CD14-positive monocyte (primary cell): ENCODE results near the gene ZSCAN32. TPM values are rescaled to one million over a fixed set of nuclear protein-coding genes. Genes with fewer than 3 reads are reported as not detected.

Experiments
- DNase-seq, 3 donors: peaks; one replicate each; pipeline ENCODE4 v3.0.0-alpha.2; 2011 to 2022
- H2AFZ ChIP-seq: 2 replicates; pipeline ENCODE4 v1.6.0; 2012; ENCODE audit warnings: mild to moderate bottlenecking, low read depth, low read length, inconsistent platforms; ENCODE audit not compliant: insufficient read depth, poor library complexity, severe bottlenecking
- H3K27ac ChIP-seq, 2 donors: 1 replicate in 1 of 2; 2 replicates in 1 of 2; pipeline ENCODE4 v1.5.1; 2012 to 2013; ENCODE audit warnings: low read length in 2 of 2, control low read depth in 1 of 2, inconsistent platforms in 1 of 2, low read depth in 1 of 2, mild to moderate bottlenecking in 1 of 2
- H3K27me3 ChIP-seq, 2 donors: one replicate each; pipeline versions ENCODE4 v1.6.0 to v1.6.1; 2011 to 2013; ENCODE audit warnings: low read length in 2 of 2; ENCODE audit not compliant: control insufficient read depth in 2 of 2, insufficient read depth in 2 of 2
- H3K36me3 ChIP-seq, 2 donors: replicated peaks in 1 of 2; 1 replicate in 1 of 2; 2 replicates in 1 of 2; pipeline versions ENCODE4 v1.5.1 to v1.6.1; 2012 to 2013; ENCODE audit warnings: low read length in 2 of 2, control low read depth in 1 of 2, inconsistent platforms in 1 of 2, mild to moderate bottlenecking in 1 of 2; ENCODE audit not compliant: insufficient read depth in 2 of 2, control insufficient read depth in 1 of 2
- H3K4me1 ChIP-seq, 2 donors: 1 replicate in 1 of 2; 2 replicates in 1 of 2; pipeline versions ENCODE4 v1.5.1 to v1.6.1; 2012 to 2013; ENCODE audit warnings: low read length in 2 of 2, control low read depth in 1 of 2, inconsistent platforms in 1 of 2, mild to moderate bottlenecking in 1 of 2, moderate library complexity in 1 of 2; ENCODE audit not compliant: insufficient read depth in 2 of 2, control insufficient read depth in 1 of 2
- H3K4me2 ChIP-seq: replicated peaks from 2 replicates; pipeline ENCODE3; 2012; ENCODE audit warnings: low read length, moderate library complexity, mild to moderate bottlenecking; ENCODE audit not compliant: poor library complexity, severe bottlenecking; ENCODE audit errors: extremely low read depth
- H3K4me3 ChIP-seq, 3 experiments: fragments of 200-600 bp in 1 of 3; sonication (generic) in 1 of 3; replicated peaks in 1 of 3; 1 replicate in 2 of 3; 2 replicates in 1 of 3; pipeline ENCODE4 v1.5.1; 2011 to 2013; ENCODE audit warnings: low read length in 3 of 3, mild to moderate bottlenecking in 3 of 3, control low read depth in 2 of 3, low read depth in 2 of 3, inconsistent platforms in 1 of 3, moderate library complexity in 1 of 3
- H3K79me2 ChIP-seq: 2 replicates; pipeline ENCODE4 v1.6.0; 2012; ENCODE audit warnings: mild to moderate bottlenecking, control low read depth, inconsistent platforms, low read length, moderate library complexity; ENCODE audit not compliant: insufficient read depth
- H3K9ac ChIP-seq: 2 replicates; pipeline ENCODE4 v1.6.0; 2017; ENCODE audit warnings: low read length, mild to moderate bottlenecking; ENCODE audit not compliant: insufficient read depth, poor library complexity, severe bottlenecking
- H3K9me3 ChIP-seq, 2 donors: replicated peaks in 1 of 2; 1 replicate in 1 of 2; 2 replicates in 1 of 2; pipeline versions ENCODE4 v1.5.1 to v1.6.1; 2012 to 2013; ENCODE audit warnings: low read length in 2 of 2, control low read depth in 1 of 2; ENCODE audit not compliant: control insufficient read depth in 1 of 2, insufficient read depth in 1 of 2
- H4K20me1 ChIP-seq: 2 replicates; pipeline ENCODE4 v1.6.0; 2012; ENCODE audit warnings: mild to moderate bottlenecking, low read length, control low read depth, moderate library complexity; ENCODE audit not compliant: insufficient read depth
- H3K27ac Mint-ChIP-seq, 7 donors: one replicate each; pipeline ENCODE4 v1.8.0; 2020; ENCODE audit warnings: mild to moderate bottlenecking in 7 of 7, mixed read lengths in 7 of 7, moderate library complexity in 6 of 7, inconsistent platforms in 2 of 7
- H3K27me3 Mint-ChIP-seq, 3 donors: one replicate each; pipeline ENCODE4 v1.8.0; 2021 to 2022; ENCODE audit warnings: low read depth in 3 of 3, mild to moderate bottlenecking in 3 of 3, mixed read lengths in 3 of 3, moderate library complexity in 3 of 3, inconsistent platforms in 1 of 3
- H3K36me3 Mint-ChIP-seq, 2 donors: one replicate each; pipeline ENCODE4 v1.8.0; 2020; ENCODE audit warnings: mixed read lengths in 2 of 2, inconsistent platforms in 1 of 2, mild to moderate bottlenecking in 1 of 2
- H3K4me1 Mint-ChIP-seq: one replicate; pipeline ENCODE4 v1.8.0; 2020; ENCODE audit warnings: mild to moderate bottlenecking, mixed read lengths
- H3K4me3 Mint-ChIP-seq, 2 donors: one replicate each; pipeline ENCODE4 v1.8.0; 2020; ENCODE audit warnings: mild to moderate bottlenecking in 2 of 2, mixed read lengths in 2 of 2, moderate library complexity in 1 of 2
- H3K9me3 Mint-ChIP-seq, 7 donors: one replicate each; pipeline ENCODE4 v1.8.0; 2020 to 2022; ENCODE audit warnings: mixed read lengths in 7 of 7, mild to moderate bottlenecking in 6 of 7, moderate library complexity in 6 of 7, inconsistent platforms in 2 of 7
- WGBS: methylation state at CpG from one replicate; pipeline ENCODE4 v1.1.5; 2013; ENCODE audit warnings: missing lambda C conversion rate; ENCODE audit not compliant: insufficient coverage; 5-methylcytosine and 5-hydroxymethylcytosine counted together
- intact Hi-C, 2 donors: fragments of 100-400 bp; cut with micrococcal nuclease; formaldehyde crosslinking; loops; one replicate each; pipeline versions ENCODE4 v1.15.0 to v1.15.1; 2023
- polyA plus RNA-seq, 3 donors: library from polyadenylated mRNA; depleted of rRNA in 1 of 3; unstranded in 2 of 3; stranded (reverse) in 1 of 3; fragments of 300-500 nt in 2 of 3; fragments of >200 nt in 1 of 3; fragmentation: Illumina TruSeq in 2 of 3; gene quantifications; 1 replicate in 2 of 3; 2 replicates in 1 of 3; pipeline ENCODE4 v1.2.3, GENCODE V29; 2012 to 2021
- TF ChIP-seq, protein P1 (sequence below): fragments of 200-600 bp; IDR thresholded peaks from one replicate; pipeline ENCODE4 v1.8.0; 2022; ENCODE audit warnings: antibody characterized with exemption, mild to moderate bottlenecking

ZSCAN32 gene
- polyA plus RNA-seq, 3 donors: 5.7 to 7.7 (median 7.2) TPM

DNA sequence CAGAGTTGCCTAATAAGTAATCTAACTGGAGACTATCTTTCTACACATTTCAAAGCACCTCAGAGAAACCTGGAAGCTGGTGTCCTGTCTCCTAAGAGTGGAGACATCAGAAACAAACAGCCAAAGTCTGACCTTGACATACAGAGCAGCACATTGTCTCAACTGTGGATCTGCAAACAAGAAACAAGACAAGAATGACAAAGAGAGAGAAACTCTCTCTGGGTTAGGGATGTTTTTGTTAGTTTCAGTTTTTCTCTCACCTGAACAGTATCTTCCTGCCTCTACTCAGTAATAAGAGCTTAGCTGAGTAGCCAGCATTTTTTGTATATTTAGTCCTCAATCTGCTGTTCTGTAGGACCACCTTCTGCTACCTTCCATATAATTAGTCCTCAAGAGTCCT is 33.6 kb upstream of the ZSCAN32 start:
- intact Hi-C loops: no loop called here
- H3K9ac ChIP-seq: no peak overlapping the region
- peaks cover 7 to 8% of the 10 kb centered on the region in 2 donors for H3K4me1 ChIP-seq
- H3K27me3 Mint-ChIP-seq: peaks cover 4 to 29% (median 11%) of the 10 kb centered on the region in 3 donors
- peaks cover 9 to 41% of the 10 kb centered on the region in 2 donors for H3K36me3 ChIP-seq
- no peaks in the 10 kb centered on the region for H4K20me1 ChIP-seq
- H3K27me3 ChIP-seq: peaks cover 4 to 15% of the 10 kb centered on the region in 2 donors
- DNase-seq: no peak
- no peak overlapping the region for H3K27ac ChIP-seq
- H3K36me3 Mint-ChIP-seq: peaks cover 42 to 49% of the 10 kb centered on the region in 2 donors
- H3K9me3 Mint-ChIP-seq: peaks cover 21 to 68% (median 50%) of the 10 kb centered on the region in 7 donors
- H2AFZ ChIP-seq: no peak overlapping the region
- TF ChIP-seq, protein P1, sequence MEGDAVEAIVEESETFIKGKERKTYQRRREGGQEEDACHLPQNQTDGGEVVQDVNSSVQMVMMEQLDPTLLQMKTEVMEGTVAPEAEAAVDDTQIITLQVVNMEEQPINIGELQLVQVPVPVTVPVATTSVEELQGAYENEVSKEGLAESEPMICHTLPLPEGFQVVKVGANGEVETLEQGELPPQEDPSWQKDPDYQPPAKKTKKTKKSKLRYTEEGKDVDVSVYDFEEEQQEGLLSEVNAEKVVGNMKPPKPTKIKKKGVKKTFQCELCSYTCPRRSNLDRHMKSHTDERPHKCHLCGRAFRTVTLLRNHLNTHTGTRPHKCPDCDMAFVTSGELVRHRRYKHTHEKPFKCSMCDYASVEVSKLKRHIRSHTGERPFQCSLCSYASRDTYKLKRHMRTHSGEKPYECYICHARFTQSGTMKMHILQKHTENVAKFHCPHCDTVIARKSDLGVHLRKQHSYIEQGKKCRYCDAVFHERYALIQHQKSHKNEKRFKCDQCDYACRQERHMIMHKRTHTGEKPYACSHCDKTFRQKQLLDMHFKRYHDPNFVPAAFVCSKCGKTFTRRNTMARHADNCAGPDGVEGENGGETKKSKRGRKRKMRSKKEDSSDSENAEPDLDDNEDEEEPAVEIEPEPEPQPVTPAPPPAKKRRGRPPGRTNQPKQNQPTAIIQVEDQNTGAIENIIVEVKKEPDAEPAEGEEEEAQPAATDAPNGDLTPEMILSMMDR: no peak
- no peak overlapping the region for H3K4me3 Mint-ChIP-seq
- peaks cover 27 to 50% of the 10 kb centered on the region in 2 donors for H3K9me3 ChIP-seq
- no peak overlapping the region for H3K4me3 ChIP-seq
- H3K79me2 ChIP-seq: no peaks in the 10 kb centered on the region
- H3K27ac Mint-ChIP-seq: no peak overlapping the region
- H3K4me2 ChIP-seq: no peak overlapping the region
- peaks cover 8% of the 10 kb centered on the region for H3K4me1 Mint-ChIP-seq

DNA sequence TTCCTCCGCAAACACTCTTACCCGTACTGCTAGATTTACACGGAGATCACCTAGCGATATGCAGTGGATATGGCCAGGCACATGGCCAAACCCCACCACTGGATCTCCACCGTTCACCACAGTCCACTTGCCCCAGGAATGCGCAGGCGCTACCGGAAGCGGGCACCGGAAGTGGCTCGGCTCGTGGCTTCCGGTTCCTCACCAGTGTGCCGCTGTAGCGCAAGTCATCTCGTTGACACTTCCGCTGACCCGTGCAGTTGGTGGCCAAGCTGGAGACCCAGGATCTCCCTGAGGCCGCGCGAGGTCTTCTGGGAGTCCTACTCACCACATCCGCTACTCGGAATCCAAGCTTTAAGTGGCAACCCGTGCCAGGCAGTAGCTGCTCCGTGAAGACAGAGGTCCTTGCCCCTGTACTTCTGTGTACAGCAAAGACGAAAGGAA is 31.0 kb upstream of the ZSCAN32 start:
- H3K9ac ChIP-seq: no peak overlapping the region
- peak overlapping the region; percentile 44 for H2AFZ ChIP-seq
- TF ChIP-seq, protein P1: no peak
- peaks cover 4 to 15% of the 10 kb centered on the region in 2 donors for H3K27me3 ChIP-seq
- peak; percentile 24 to 43 (median 35) for DNase-seq
- H3K36me3 ChIP-seq: peaks cover 6 to 21% of the 10 kb centered on the region in 2 donors
- peak overlapping the region in 2 of 7 donors; percentile 13 to 21 for H3K27ac Mint-ChIP-seq
- H3K4me1 ChIP-seq: peaks cover 7 to 8% of the 10 kb centered on the region in 2 donors
- peak overlapping the region; percentile 60 for H3K4me2 ChIP-seq
- H3K27ac ChIP-seq: no peak overlapping the region
- peaks cover 26 to 37% of the 10 kb centered on the region in 2 donors for H3K9me3 ChIP-seq
- no peaks in the 10 kb centered on the region for H4K20me1 ChIP-seq
- peaks cover 3 to 24% (median 4%) of the 10 kb centered on the region in 3 donors for H3K27me3 Mint-ChIP-seq
- peak overlapping the region; percentile 48 to 63 for H3K4me3 Mint-ChIP-seq
- peak overlapping the region in 1 of 3 experiments; percentile 64 for H3K4me3 ChIP-seq
- H3K9me3 Mint-ChIP-seq: peaks cover 19 to 66% (median 41%) of the 10 kb centered on the region in 7 donors
- H3K4me1 Mint-ChIP-seq: peaks cover 8% of the 10 kb centered on the region
- H3K36me3 Mint-ChIP-seq: peaks cover 28 to 32% of the 10 kb centered on the region in 2 donors
- intact Hi-C loops: no loop called here
- WGBS: 52% methylated on average over 26 of the region's 26 CpGs
- no peaks in the 10 kb centered on the region for H3K79me2 ChIP-seq
